HG03097 (cell line): ENCODE measurements around the gene SOX4.
"Not testable (repeated sequence)": the region's sequence is repeated elsewhere in the genome, so short reads cannot be mapped to it uniquely, and the experiment has no call there.

Experiments
- ATAC-seq: cut with Tn5 transposase; IDR thresholded peaks from one replicate; pipeline ENCODE4 v1.9.1; 2021; ENCODE audit not compliant: unreplicated experiment, low FRiP score

SOX4 gene

DNA sequence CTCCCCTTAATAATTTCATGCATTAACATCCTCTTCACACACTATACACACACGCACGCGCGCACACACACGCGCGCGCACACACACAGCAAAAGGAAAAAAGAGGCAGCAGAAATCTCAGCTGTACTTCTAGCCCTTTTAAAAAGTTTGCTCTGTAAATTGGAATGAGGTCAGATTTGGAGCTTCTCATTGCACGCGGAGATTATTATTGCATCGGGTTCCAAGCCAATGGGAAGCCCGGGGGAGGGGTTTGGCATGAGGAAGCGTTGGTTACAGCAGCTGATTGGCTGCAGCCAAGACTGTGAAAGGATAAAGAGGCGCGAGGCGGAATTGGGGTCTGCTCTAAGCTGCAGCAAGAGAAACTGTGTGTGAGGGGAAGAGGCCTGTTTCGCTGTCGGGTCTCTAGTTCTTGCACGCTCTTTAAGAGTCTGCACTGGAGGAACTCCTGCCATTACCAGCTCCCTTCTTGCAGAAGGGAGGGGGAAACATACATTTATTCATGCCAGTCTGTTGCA, at the start of gene SOX4:
Gene SOX4 (plus strand): TSS at position 340 of the 515 bp plus-strand sequence. CDS start 784 bp downstream, outside the sequence.
- peak; percentile 58 for ATAC-seq

DNA sequence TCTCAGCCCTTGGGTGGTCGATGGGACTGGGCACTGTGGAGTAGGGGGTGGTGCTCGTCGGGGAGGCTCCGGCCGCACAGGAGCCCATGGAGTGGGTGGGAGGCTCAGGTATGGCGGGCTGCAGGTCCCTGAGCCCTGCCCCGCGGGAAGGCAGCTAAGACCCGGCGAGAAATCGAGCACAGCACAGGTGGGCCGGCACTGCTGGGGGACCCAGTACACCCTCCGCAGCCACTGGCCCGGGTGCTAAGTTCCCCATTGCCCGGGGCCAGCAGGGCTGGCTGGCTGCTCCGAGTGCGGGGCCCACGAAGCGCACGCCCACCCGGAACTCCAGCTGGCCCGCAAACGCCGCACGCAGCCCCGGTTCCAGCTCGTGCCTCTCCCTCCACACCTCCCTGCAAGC, 41.3 kb upstream of the SOX4 start:
- ATAC-seq, result not testable (repeated sequence)

DNA sequence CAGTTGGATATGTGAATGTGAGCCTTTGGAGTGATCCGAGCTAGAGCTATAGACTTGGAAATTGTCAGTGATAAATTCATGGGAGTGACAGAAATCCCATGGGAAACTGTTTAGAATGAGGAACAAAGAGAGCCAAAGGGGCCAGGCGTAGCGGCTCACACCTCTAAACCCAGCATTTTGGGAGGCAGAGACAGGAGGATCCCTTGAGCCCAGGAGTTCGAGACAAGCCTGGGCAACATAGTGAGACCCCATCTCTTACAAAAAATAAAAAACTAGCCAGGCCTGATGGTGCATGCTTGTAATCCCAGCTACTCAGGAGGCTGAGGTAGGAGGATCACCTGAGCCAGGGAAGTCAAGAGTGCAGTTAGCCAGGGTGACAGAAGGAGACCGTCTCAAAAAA, 39.3 kb upstream of the SOX4 start:
- no peak for ATAC-seq

DNA sequence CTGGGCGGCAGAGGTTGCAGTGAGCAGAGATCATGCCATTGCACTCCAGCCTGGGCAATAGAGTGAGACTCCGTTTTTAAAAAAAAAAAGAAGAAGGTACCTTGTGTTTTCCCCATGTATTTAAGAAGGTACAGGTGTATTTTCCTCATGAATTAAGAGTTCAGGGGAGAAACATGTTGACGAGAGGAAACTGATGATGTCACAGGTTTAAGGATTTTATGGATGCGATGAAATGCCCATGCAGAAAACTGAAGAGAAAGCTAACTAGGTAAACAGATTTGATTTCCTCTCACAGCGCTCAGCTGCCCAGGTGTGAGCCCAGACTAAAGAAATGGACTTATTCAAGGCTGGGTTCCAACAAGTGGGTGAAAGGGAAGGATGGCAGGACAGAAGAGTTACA, 38.4 kb upstream of the SOX4 start:
- no peak for ATAC-seq

DNA sequence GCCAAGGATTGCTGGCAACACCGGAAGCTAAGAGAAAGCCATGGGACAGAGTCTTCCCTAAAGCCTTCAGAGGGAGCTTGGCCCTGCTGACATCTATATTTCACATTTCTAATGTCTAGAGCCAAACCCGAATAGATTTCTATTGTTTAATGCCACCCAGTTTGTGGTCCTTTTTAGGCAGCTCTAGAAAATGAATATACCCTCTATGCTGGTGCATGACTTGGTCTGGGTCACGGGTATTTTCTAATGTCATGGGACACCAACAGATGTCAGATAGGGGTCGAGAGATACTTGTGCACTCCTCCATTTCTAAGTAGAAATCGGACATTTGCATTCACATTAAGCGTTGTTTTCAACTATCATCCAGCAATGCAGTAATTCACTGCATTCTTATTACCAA, 37.0 kb upstream of the SOX4 start:
- ATAC-seq, result no peak

DNA sequence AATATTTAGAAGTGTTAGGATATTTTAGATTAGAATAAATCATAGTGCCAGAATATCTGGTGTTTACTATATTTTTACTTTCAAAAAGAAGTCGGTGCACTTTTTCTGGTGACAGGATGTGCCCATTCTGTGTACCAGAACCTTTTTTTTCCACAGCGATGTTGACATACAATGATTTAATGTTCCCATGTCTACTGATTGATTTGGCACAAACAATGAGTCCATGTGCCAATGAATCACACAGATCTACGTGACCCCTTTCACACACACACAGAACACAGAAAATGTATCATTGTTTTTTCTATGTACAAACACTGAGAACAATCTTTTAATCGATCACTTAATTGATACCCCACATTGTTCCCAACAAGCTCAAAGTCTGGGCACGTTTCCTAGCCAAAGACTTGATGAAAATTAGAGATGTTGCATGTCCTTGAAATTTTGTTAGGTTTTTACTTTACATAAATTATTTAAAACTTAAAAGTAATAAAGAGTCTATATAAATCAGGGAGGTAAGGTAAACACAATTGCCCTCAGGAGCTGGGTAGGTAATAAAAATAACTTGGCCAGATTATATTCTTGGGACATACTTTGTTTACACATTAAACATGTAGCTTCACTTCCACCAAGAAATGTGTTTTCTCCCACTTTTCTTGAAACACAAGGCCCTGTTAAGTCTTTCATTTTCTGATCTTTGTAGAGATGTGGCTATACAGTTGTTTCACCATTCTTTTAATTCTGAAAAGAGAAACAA, 36.4 kb upstream of the SOX4 start:
- ATAC-seq, result no peak

DNA sequence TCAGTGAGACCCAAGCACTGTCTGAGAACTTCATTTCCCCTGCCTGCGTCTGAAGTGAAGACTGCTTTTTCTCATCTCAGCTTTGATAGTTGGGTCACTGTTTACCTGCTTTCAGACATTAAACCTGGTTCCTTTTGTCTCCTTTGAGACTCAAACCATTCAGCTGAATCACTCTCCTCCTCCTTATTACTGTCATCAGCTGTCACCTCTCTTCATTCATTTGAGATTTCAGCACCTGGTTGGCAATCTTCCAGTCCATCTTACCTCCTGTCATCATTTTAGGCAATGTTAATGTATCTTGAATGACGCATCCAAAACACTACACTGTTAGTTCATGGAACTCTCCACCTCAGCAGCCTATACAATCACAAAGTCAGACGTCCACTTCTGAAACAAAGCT, 34.3 kb upstream of the SOX4 start:
- no peak for ATAC-seq

DNA sequence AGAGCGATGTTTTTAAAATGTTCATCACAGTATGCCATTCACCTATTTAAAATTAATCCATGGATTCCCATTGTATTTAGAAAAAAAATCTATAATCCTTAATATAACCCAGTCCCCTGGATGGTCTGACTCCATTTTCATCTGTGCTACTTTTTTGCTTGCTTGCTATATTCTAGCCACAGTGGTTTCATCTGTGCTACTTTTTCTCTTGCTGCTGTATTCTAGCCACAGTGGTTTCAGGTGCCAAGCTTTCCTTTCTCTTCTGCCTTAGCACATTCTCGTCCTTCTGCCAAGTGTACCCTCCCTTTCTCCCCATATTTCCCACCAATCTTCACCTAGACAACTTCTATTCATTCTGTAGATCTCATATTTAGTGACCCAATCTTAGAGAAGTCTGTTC, 33.3 kb upstream of the SOX4 start:
- no peak for ATAC-seq

DNA sequence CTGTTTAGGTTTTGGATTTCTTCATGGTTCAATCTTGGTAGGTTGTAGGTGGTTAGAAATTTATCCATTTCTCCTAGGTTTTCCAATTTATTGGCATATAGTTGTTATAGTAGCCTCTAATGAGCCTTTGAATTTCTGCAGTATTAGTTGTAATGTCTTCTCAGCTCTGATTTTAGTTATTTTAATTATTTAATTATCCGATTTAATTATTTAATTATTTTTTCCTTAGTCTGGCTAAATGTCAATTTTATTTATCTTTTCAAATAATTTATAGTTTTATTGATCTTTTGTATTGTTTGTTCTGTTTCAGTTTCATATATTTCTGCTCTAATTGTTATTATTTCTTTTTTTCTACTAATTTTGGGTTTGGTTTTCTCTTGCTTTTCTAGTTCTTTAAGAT, 28.1 kb upstream of the SOX4 start:
- ATAC-seq, result no peak

DNA sequence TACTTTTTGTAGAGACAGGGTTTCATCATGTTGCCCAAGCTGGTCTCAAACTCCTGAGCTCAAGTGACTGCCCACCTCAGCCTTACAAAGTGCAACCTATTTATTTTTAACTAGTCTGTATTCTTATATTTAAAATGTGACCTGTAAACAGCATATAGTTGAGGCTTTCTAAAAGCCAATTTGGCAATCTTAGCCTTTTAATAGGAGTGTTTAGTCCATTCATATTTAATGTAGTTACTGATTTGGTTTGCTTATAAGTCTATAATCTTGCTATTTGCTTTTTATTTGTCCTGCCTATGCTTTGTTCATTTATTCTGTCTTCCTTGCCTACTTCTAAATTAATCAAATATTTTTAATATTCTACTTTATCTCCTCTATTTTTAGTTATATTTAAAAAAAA, 15.0 kb upstream of the SOX4 start:
- ATAC-seq, result no peak

DNA sequence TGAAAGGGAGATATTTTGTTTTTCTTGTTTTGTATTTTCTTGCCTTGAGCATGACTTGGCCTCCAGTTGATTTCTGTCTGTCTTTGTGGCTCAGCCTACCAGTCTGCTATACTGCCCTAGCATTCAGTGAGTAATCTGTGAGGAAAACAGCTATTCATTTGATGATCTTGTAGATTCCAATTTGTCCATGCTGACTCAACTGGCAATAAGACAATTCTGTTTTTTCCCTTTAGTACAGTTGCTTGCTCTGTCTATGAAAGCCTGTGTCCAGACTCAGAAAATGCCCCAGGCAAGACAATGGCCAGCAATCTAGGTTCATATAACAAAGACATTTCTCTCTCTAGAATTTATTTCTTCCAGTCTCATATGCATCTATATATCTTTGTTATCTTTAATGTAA, 10.9 kb upstream of the SOX4 start:
- no peak for ATAC-seq

DNA sequence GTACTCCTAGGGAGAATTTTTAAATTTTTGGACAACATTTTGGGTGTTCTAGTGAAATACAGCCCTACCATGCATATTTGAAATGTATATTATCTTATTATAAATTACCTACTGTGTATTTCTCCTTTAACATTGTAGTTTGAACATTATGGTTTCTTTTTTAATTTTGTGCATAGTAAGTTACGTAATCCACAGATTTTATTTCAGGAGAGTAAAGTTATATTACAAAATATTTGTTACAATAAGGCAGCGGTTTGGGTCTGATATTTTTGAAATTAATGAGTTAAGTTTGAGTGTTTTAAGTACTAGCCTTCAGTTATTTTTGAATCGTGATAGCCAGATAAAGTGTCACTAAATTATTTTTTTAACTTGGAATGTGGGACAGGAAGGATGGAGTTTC, 7.3 kb upstream of the SOX4 start:
- ATAC-seq, result no peak

DNA sequence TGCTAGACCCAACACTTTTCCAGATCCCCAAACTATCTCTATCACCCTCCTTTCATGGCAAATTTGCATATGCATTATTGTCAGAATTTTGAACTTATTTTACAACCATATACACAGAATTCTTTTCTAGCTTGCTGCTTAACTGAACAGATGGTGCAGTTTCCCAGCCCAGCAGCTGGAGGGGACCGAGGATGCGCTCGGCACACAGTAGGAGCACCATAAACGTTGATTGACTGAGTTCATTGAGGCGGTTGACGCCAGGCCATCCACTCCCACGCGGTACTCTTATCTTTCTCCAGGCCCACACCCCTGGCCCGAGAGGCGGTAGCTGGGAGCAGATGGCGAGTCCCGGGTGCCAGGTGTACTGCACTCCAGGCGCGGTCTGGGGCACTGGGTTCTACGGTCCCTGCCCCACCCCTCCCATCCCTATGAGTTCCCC, 6.8 kb upstream of the SOX4 start:
- no peak for ATAC-seq

DNA sequence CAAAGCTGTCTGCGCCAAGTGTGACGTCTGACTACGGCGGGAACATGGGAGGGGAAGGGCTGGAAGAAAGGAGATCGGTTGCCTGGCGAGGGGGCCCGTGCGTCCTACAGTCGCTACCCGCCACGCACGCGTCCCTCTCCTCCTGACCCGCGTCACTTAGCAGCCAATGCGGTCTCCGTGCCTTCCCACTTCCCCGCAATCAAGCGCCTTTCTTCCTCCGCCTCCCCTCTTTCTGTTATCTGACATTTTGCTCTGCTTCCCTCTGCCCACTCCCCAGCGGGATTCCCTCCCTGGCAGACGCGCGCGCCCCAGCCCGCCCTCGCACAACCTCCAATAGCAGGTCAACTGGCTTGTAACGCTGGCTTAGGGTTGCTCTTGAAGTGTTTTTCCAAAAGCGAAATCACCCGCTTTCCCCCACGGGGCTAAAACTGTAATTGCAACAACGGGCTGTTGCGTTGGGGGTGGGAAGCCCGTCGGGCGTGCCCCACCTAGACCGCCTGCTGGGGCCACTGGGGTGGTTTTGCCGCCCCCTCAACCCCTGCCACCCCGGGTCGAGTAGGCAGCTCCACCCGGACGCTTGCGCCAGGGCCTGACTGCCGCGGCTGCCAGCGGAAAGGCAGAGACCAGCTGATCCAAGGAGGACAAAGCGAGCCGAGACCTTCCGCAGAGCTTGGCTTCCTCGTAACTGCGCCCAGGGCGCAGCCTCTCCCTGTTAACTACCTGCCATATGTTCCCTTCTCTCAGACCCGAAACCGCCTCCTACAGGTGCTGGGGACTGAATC, 6.2 kb upstream of the SOX4 start:
- peak; percentile 35 for ATAC-seq

DNA sequence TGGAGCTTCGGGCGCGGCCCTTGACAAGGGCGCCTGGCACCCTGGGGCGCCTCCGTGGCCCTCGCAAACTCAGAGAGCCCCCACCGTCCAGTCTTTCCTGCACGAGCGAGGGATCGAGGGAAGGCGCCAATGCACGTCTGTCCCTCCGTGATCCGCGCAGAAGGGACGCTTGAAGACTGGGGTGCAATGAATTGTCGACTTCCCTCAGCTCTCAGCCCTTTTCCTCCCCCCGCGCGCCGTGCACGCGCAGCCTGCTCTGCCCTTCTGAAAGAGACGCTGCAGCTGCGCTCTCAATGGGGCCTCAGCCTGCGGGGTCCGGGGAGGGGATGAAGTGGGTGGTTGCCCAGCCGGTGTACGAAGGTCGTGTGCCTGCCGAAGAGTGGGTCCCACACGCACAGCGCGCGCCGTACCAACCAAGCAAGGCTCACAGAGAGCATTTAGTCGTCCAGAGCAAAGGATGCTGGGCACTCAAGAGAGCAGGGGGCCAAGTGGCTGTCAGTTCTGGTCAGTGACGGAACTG, 5.5 kb upstream of the SOX4 start:
- ATAC-seq, result peak; percentile 18

DNA sequence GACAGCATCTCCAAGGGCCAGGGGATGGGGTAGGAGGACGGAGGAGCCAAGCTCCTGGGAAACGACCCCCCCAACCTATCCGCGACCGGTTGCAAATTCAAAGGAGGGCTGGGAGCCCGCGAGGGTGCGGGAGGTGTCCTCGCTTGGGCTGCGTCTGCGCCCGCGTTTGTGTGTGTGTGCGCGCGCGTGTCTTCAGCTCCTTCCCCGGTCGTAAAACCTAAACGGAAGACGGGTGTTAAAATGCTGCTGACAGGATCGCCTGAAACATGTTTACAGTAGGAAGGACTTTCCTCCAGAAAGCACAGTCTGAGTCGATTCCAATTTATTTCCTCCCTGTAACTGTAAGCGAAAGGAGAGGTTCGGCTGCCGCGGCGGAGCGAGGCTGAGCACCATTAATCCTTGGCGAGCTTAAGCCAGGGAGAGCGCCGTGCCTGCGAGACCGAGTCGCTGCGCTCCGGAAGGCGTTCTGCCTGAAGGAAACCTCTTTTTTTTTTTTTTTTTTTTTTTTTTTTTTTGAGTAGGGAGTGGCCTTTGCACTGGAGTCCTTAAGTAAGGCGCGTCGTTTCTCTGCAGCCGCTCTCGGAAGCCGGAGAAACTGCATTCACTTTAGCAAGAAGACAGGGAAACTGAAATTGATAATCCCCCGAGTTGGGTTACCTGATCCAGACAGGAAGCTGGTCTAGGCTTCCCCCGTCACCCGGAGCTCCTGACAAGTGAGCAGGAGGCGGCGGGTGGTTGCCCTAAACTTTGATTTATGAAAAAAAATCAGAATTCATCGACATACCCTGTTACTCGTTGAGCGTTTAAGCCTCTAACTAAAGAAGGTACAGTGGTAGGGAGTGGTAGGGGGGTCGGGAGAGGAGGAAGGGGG, 4.8 kb upstream of the SOX4 start:
- ATAC-seq, result peak; percentile 24

DNA sequence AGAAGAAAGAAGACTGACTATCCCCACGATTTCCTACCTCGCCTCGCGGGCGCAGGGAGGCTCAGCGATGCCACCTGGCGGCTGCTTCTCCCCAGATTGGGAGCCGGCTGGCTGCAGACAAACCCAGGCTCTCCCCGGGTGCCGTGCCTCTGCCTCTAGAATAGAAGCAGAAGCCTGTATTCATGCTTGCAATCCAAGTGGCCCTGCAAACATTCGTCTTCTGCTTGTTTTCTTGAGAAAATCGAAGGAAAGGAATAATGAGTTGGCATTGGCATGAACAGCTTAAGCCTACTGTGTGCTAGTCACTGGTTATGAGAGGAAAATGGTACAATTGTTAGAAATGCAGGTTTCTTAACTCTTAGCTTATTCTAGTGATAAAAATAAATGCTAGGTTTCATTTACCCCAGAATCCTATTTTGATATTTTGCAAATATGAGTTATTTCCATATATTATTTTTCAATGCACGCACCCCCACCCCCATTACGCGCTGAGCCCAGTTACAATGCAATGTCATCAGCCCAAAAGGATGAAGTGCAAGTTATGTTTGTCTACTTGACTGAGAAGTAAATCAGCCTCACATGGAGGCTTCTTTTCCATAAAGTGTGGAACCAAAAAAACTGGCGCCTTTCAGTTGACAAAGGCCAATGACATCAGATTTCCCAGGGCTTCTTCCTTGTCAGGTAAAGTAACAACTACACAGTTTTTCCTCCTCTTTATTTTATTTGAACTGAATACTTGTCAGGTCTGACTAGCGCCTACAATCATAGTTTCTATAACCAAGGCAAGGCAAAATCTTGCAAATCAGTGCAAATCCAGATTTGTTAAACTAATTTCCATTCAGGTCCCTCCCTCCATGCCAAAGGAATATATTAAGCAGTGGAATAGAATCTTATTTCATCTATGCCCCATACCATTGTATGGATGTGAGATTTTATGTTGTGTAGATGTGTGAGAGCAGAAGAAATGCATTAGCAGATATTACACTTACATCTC, 3.9 kb upstream of the SOX4 start:
- peak; percentile 34 for ATAC-seq

DNA sequence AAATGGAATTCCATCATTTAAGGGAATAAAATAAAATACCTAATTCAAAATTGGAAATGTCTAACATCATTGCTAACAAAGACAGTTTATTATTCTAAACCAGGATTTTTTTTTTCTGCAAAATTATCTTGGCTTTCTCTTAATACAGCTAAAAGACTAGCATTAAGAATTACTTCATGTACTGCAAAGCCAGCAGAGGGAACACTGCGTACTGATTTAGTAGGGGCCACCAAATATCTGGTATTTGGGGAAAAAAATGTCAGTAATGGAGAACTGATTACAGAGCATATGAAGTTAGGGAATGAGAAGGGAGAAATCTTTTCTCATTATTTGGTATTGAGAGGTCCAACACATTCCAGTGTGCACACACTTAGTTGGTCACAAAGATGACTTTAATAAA, 3.2 kb upstream of the SOX4 start:
- ATAC-seq, result no peak

DNA sequence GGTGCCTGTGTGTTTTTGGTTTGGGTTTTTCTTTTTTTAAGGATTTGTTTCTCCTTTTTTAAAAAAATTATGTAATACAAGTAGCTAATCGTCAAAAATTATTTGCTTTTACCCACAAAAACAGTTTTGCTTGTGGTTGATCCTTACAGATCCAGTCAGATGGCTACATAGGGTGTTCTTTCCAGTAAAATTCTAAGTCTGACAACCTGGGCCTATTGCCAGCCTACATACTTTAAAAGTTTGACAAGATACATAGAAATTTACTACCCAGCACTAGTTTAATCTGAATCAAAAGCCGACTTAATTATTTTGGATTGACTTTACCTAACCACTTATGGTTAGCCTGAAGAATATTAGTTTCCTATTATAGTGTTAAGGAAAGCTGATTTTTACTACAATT, 2.1 kb upstream of the SOX4 start:
- ATAC-seq, result no peak
